SH-SY5Y (cell line): ENCODE measurements around the gene PTK6.

Experiments used
- GATA2 ChIP-seq: IDR thresholded peaks from 2 replicates; pipeline ENCODE4 v1.6.1; 2011; ENCODE audit warnings: mild to moderate bottlenecking, low read depth, low read length
- GATA3 ChIP-seq: IDR thresholded peaks from 2 replicates; pipeline ENCODE4 v1.6.1; 2011; ENCODE audit warnings: low read depth, mild to moderate bottlenecking, low read length, moderate library complexity

DNA sequence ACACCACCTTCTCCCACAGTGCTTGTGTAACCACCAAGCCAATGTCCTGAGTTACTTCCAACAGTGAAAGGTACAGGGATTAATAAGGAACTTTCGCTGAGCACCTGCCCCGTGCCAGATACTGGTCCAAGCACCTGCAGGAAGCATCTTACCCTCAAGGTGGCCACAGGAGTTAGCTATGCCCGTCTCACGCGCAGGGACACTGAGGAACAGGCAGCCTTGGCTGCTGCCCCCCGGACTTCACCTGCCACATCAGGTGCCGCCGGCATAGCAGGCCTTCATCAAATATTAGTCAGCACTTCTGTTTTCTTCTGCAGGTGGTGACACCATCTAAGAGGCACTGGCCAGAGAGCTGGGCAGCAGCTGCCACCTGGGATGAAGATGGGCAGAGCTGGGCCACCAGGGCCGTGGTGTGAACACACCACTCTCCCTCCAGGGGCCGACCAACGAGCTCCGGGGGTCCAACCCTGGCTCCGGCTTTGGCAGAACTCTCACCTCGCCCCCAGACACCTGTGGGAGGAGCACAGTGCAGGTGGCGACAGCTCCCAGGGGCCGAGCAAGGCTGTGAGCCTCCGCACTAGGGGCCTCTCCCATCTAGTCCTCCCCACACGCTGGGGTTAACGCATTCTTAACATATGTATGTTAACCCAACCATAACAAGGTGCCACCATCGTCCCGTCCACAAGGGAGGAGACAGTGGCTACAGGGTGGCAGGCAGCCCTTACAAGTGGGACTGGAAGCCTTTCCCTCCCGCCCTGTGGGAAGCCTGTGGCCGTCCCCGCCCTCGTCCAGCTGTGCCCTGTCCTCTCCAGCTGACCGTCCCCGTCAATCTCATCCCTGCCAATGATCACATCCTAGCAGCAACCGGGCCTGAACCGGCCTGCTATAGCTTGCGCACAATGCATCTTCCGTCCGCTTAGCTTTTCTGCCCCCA is 19.5 kb downstream of the PTK6 start:
- TF ChIP-seq GATA2: no peak
- no peak for TF ChIP-seq GATA3
